Ishikawa (cell line): ENCODE measurements around the gene LCK.

ENCODE experiments used
- CEBPB ChIP-seq: IDR thresholded peaks from 2 replicates; pipeline ENCODE4 v1.6.1; 2012
- CREB1 ChIP-seq: IDR thresholded peaks from 2 replicates; pipeline ENCODE4 v1.6.1; 2012; ENCODE audit warnings: low read depth
- EGR1 ChIP-seq: IDR thresholded peaks from 2 replicates; pipeline ENCODE4 v1.6.1; 2012
- EP300 ChIP-seq: IDR thresholded peaks from 2 replicates; pipeline ENCODE4 v1.6.1; 2012; ENCODE audit warnings: borderline replicate concordance
- FOXM1 ChIP-seq: IDR thresholded peaks from 2 replicates; pipeline ENCODE4 v1.6.1; 2012; ENCODE audit warnings: low read depth, borderline replicate concordance
- NFIC ChIP-seq: IDR thresholded peaks from 2 replicates; pipeline ENCODE4 v1.6.1; 2012
- RAD21 ChIP-seq: IDR thresholded peaks from 2 replicates; pipeline ENCODE4 v1.6.1; 2012; ENCODE audit warnings: low read depth
- TAF1 ChIP-seq: IDR thresholded peaks from 2 replicates; pipeline ENCODE4 v1.6.1; 2012; ENCODE audit warnings: low read depth, mild to moderate bottlenecking
- TCF12 ChIP-seq: IDR thresholded peaks from 2 replicates; pipeline ENCODE4 v1.6.1; 2012; ENCODE audit warnings: low read depth
- TEAD4 ChIP-seq: IDR thresholded peaks from 2 replicates; pipeline ENCODE4 v1.6.1; 2012
- YY1 ChIP-seq: IDR thresholded peaks from 2 replicates; pipeline ENCODE4 v1.6.1; 2012; ENCODE audit warnings: low read depth
- ZBTB7A ChIP-seq: IDR thresholded peaks from 2 replicates; pipeline ENCODE4 v1.6.1; 2012; ENCODE audit warnings: low read depth
- TF ChIP-seq, protein P1 (sequence below): IDR thresholded peaks from 2 replicates; pipeline ENCODE4 v1.6.1; 2012
- TF ChIP-seq, protein P2 (sequence below): IDR thresholded peaks from 2 replicates; pipeline ENCODE4 v1.6.1; 2012
- TF ChIP-seq, protein P3 (sequence below): IDR thresholded peaks from 2 replicates; pipeline ENCODE4 v1.6.1; 2012; ENCODE audit warnings: low read depth, mild to moderate bottlenecking

The LCK gene

DNA sequence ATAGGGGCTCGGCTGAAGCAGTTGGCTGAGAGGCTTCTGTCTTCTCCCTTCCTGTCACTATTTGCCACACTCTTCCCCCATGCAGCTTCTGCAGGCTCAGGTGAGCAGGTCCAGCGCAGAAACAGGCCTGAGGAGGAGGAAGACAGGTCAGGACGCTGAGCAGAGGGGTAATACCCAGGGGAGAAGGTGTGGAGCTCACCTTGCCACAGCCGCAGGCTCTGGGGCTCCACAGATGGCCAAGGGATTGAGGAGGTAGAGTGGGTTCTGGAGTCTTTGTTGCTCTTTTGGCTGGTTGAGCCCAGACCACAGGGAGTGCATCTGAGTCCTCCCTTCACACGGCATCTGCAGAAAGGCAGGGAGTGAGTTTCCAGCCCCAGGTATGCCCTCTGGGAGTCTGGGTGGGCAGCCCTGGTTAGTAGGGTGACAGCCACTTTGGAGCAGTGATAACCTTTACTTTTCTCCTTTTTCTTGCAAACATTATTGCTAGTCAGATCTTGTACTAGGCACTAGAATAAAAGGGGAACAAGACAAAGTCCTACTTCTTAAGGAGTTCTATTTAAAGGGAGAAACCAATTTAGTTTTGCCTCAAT lies 19.1 kb upstream of the LCK start:
- TF ChIP-seq FOXM1 (no peak), NFIC (no peak), TAF1 (no peak), EGR1 (no peak), RAD21 (no peak)
- TF ChIP-seq, protein P1, sequence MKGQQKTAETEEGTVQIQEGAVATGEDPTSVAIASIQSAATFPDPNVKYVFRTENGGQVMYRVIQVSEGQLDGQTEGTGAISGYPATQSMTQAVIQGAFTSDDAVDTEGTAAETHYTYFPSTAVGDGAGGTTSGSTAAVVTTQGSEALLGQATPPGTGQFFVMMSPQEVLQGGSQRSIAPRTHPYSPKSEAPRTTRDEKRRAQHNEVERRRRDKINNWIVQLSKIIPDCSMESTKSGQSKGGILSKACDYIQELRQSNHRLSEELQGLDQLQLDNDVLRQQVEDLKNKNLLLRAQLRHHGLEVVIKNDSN, result no peak

DNA sequence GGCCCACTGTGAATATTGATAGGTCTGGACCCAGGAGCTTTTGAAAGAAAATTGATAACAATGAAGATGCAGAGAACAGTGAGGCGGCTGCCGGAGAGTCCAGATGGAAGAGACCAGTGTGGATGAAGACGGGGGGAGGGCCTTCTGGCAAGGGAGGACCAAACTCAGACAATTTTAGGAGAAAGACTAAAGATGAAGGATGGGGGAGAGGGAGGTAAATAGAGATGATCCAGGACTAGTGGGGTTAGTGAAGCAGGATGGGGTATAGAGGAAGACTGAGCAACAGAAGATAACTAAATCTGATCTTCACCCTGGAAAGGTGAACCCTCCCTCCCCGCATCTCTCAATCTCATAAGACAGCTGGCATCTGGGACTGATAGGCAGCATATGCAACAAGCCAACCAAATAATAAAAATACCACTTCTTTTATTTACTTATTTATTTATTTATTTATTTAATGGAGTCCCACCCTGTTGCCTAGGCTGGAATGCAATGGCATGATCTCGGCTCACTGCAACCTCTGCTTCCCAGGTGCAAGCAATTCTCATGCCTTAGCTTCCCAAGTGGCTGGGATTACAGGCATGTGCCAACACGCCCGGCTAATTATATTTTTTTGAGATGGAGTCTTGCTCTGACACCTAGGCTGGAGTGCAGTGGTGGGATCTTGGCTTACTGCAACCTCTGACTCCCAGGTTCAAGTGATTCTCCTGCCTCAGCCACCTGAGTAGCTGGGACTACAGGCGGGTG lies 18.3 kb upstream of the LCK start:
- no peak for TF ChIP-seq YY1
- no peak for TF ChIP-seq TAF1
- no peak for TF ChIP-seq CREB1
- TF ChIP-seq ZBTB7A, result no peak
- TF ChIP-seq TCF12, result no peak
- TF ChIP-seq EGR1, result no peak
- TF ChIP-seq, protein P2, sequence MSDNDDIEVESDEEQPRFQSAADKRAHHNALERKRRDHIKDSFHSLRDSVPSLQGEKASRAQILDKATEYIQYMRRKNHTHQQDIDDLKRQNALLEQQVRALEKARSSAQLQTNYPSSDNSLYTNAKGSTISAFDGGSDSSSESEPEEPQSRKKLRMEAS, result no peak
- no peak for TF ChIP-seq CEBPB
- TF ChIP-seq, protein P3, sequence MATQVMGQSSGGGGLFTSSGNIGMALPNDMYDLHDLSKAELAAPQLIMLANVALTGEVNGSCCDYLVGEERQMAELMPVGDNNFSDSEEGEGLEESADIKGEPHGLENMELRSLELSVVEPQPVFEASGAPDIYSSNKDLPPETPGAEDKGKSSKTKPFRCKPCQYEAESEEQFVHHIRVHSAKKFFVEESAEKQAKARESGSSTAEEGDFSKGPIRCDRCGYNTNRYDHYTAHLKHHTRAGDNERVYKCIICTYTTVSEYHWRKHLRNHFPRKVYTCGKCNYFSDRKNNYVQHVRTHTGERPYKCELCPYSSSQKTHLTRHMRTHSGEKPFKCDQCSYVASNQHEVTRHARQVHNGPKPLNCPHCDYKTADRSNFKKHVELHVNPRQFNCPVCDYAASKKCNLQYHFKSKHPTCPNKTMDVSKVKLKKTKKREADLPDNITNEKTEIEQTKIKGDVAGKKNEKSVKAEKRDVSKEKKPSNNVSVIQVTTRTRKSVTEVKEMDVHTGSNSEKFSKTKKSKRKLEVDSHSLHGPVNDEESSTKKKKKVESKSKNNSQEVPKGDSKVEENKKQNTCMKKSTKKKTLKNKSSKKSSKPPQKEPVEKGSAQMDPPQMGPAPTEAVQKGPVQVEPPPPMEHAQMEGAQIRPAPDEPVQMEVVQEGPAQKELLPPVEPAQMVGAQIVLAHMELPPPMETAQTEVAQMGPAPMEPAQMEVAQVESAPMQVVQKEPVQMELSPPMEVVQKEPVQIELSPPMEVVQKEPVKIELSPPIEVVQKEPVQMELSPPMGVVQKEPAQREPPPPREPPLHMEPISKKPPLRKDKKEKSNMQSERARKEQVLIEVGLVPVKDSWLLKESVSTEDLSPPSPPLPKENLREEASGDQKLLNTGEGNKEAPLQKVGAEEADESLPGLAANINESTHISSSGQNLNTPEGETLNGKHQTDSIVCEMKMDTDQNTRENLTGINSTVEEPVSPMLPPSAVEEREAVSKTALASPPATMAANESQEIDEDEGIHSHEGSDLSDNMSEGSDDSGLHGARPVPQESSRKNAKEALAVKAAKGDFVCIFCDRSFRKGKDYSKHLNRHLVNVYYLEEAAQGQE, result no peak
- no peak for TF ChIP-seq FOXM1
- no peak for TF ChIP-seq TEAD4

DNA sequence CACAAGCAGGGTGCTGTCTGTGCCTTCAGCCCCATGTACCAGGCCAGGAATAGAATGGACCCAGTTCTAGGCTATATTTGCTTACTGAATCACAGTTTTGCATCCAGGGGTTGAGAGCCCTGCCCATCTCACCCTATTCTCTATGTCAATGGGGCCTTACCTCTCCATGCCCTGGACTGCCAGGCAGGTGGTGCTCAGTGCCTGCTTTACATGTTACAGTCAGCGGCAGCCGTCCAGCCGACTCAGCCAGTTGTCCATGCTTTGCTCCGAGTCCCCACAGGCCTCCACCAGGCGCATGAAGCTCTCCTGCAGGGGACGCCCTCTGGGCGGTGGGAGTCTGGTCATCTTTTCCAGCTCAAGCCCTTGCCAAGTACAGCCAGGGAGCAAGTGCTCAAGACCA lies 16.3 kb upstream of the LCK start:
- no peak for TF ChIP-seq TCF12
- TF ChIP-seq, protein P3, result no peak
- TF ChIP-seq, protein P2, result no peak
- no peak for TF ChIP-seq EGR1
- no peak for TF ChIP-seq RAD21
- no peak for TF ChIP-seq CEBPB
- TF ChIP-seq, protein P1, result no peak
- no peak for TF ChIP-seq CREB1
- no peak for TF ChIP-seq ZBTB7A
- no peak for TF ChIP-seq FOXM1
- TF ChIP-seq TAF1, result no peak
- no peak for TF ChIP-seq NFIC
- TF ChIP-seq EP300, result no peak
- TF ChIP-seq TEAD4, result no peak
- no peak for TF ChIP-seq YY1

DNA sequence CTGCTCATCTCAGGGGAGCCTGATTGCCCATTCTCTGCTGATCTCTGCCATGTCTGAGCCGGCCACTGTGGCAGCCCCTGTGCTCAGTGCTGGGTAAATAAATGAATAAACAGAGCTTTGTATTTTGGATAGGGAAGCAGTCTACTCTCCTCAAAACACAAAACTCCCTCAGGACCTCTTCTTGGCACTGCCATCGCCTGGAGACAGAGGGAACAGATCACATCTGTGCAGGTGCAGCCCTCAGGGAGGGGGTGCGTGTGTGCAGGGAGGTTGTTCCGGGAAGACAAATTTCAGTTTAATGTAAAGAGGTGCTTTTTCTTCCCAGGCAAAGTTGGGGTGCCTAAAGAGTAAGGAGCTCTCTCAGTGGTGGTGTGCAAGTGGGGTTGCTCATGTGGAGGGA lies 11.7 kb upstream of the LCK start:
- TF ChIP-seq EGR1, result no peak
- TF ChIP-seq CEBPB, result no peak
- no peak for TF ChIP-seq EP300
- TF ChIP-seq, protein P2, result no peak
- no peak for TF ChIP-seq RAD21
- TF ChIP-seq, protein P1, result no peak

DNA sequence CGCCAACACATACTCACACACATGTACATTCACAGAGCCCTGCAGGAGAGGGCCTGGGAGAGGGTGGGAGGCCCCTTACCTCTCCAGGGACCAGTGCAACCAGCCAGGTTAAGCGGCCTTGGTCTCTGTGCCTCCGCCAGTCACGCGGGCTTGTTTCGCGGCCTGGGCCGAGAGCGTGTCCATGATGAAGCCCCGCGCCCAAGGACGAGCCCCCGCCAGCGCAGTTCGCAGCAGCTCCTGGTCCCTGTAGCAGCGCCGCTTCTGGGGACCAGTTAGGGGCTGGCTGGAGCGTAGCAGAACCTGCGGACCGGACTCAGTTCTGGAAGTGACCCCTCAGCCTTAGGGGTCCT lies 11.3 kb upstream of the LCK start:
- TF ChIP-seq ZBTB7A (peak; percentile 77; the same call in 1 of the 2 replicates), NFIC (no peak), RAD21 (no peak)
